Immature natural killer cell (primary cell): ENCODE results near the gene PCDH17. TPM values are rescaled to one million over a fixed set of nuclear protein-coding genes. Genes with fewer than 3 reads are reported as not detected.

Experiments used
- DNase-seq, 3 donors: peaks; one replicate each; pipeline ENCODE4 v3.0.0; 2022; ENCODE audit warnings: mixed read lengths in 1 of 3
- H3K27ac Mint-ChIP-seq, 6 donors: one replicate each; pipeline ENCODE4 v1.8.0; 2020; ENCODE audit warnings: mixed read lengths in 6 of 6, mild to moderate bottlenecking in 5 of 6, inconsistent platforms in 4 of 6, moderate library complexity in 3 of 6
- H3K27me3 Mint-ChIP-seq, 3 donors: one replicate each; pipeline ENCODE4 v1.8.0; 2020 to 2021; ENCODE audit warnings: low read depth in 3 of 3, mild to moderate bottlenecking in 3 of 3, mixed read lengths in 3 of 3, moderate library complexity in 3 of 3, inconsistent platforms in 1 of 3
- H3K36me3 Mint-ChIP-seq, 3 donors: one replicate each; pipeline ENCODE4 v1.8.0; 2020; ENCODE audit warnings: mixed read lengths in 3 of 3, inconsistent platforms in 2 of 3, mild to moderate bottlenecking in 2 of 3
- H3K4me1 Mint-ChIP-seq, 2 donors: one replicate each; pipeline ENCODE4 v1.8.0; 2020; ENCODE audit warnings: inconsistent platforms in 2 of 2, mild to moderate bottlenecking in 2 of 2, mixed read lengths in 2 of 2, moderate library complexity in 1 of 2
- H3K4me3 Mint-ChIP-seq, 5 donors: one replicate each; pipeline ENCODE4 v1.8.0; 2020; ENCODE audit warnings: mild to moderate bottlenecking in 5 of 5, mixed read lengths in 5 of 5, inconsistent platforms in 3 of 5, moderate library complexity in 3 of 5
- H3K9me3 Mint-ChIP-seq, 6 donors: one replicate each; pipeline ENCODE4 v1.8.0; 2020; ENCODE audit warnings: mild to moderate bottlenecking in 6 of 6, mixed read lengths in 6 of 6, inconsistent platforms in 4 of 6, moderate library complexity in 3 of 6
- polyA plus RNA-seq, 3 donors: library from polyadenylated mRNA; unstranded; fragments of 300-500 nt; fragmentation: Illumina TruSeq; gene quantifications; one replicate each; pipeline ENCODE4 v1.2.3, GENCODE V29; 2021

PCDH17 gene, protein sequence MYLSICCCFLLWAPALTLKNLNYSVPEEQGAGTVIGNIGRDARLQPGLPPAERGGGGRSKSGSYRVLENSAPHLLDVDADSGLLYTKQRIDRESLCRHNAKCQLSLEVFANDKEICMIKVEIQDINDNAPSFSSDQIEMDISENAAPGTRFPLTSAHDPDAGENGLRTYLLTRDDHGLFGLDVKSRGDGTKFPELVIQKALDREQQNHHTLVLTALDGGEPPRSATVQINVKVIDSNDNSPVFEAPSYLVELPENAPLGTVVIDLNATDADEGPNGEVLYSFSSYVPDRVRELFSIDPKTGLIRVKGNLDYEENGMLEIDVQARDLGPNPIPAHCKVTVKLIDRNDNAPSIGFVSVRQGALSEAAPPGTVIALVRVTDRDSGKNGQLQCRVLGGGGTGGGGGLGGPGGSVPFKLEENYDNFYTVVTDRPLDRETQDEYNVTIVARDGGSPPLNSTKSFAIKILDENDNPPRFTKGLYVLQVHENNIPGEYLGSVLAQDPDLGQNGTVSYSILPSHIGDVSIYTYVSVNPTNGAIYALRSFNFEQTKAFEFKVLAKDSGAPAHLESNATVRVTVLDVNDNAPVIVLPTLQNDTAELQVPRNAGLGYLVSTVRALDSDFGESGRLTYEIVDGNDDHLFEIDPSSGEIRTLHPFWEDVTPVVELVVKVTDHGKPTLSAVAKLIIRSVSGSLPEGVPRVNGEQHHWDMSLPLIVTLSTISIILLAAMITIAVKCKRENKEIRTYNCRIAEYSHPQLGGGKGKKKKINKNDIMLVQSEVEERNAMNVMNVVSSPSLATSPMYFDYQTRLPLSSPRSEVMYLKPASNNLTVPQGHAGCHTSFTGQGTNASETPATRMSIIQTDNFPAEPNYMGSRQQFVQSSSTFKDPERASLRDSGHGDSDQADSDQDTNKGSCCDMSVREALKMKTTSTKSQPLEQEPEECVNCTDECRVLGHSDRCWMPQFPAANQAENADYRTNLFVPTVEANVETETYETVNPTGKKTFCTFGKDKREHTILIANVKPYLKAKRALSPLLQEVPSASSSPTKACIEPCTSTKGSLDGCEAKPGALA (N-terminal part only)
- not detected for polyA plus RNA-seq

- Mint-ChIP-seq H3K4me1 (peaks cover 10 to 30% of the 10 kb centered on the region in 2 donors), H3K27me3 (peaks cover 10 to 28% (median 24%) of the 10 kb centered on the region in 3 donors)
Observed at GRCh38 chr13:57631596-57632275, at the start of gene PCDH17. PCDH17 (plus strand) TSS chr13:57631744; CDS start chr13:57632547, 803 bp downstream.

DNA sequence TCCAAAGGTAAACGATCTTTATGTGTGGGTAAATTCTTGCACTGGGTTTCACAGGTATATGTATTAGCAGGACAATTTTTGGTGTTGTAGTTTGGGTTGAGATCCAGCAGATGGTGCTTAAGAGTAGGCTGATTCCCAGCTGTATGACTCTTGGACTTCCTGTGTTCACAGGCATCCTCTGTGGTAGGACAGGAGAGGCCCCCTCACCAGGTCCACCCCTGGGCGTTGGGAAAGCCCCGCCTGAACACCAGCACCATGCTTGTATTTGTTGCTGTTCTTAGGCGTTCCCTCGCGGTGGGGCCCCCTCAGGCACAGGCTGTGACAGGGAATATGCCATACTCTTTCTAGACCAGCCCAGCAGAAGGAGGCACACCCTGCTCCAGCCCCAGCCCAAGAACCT lies 49.5 kb upstream of the PCDH17 start:
- no peak overlapping the region for H3K27ac Mint-ChIP-seq
- DNase-seq, result no peak
- H3K36me3 Mint-ChIP-seq, result no peaks in the 10 kb centered on the region
- H3K4me1 Mint-ChIP-seq, result no peaks in the 10 kb centered on the region
- peaks cover 0 to 3% (median 0%) of the 10 kb centered on the region in 3 donors for H3K27me3 Mint-ChIP-seq
- peaks cover 13 to 72% (median 34%) of the 10 kb centered on the region in 6 donors for H3K9me3 Mint-ChIP-seq
- H3K4me3 Mint-ChIP-seq, result no peak overlapping the region

More at GRCh38 chr13:57631596-57632275, at the start of gene PCDH17:
- peak within 1 kb of the TSS in 1 of 6 donors; percentile 12 for H3K27ac Mint-ChIP-seq
- H3K9me3 Mint-ChIP-seq, result peaks cover 15 to 42% (median 36%) of the 10 kb centered on the region in 6 donors
- peak within 1 kb of the TSS; percentile 62 to 82 (median 76) for H3K4me3 Mint-ChIP-seq
- H3K36me3 Mint-ChIP-seq, result peaks cover 0 to 6% (median 0%) of the 10 kb centered on the region in 3 donors
- no peak for DNase-seq

DNA sequence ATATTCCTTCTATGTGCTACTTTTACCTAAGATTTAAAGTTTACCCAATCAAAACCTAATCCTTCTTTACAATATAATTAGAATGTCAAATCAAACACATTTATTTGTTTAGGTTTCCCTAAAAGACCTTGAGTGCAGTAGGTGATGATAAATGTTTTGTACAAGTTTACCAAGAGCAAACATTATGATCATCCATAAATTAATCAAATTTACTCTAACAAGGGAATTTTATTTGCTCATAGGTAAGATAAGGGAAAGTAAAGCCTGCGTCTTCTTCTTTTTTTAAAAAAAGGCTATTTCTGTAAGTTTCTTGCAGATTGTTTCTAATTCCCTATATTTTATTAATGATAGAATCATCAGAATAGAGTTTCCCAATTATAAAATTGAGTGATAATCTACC lies 48.0 kb upstream of the PCDH17 start:
- no peaks in the 10 kb centered on the region for H3K4me1 Mint-ChIP-seq
- H3K27ac Mint-ChIP-seq, result no peak overlapping the region
- no peak for DNase-seq
- no peaks in the 10 kb centered on the region for H3K36me3 Mint-ChIP-seq
- H3K4me3 Mint-ChIP-seq, result no peak overlapping the region
- peaks cover 12 to 58% (median 30%) of the 10 kb centered on the region in 6 donors for H3K9me3 Mint-ChIP-seq
- H3K27me3 Mint-ChIP-seq, result peaks cover 0 to 3% (median 0%) of the 10 kb centered on the region in 3 donors

DNA sequence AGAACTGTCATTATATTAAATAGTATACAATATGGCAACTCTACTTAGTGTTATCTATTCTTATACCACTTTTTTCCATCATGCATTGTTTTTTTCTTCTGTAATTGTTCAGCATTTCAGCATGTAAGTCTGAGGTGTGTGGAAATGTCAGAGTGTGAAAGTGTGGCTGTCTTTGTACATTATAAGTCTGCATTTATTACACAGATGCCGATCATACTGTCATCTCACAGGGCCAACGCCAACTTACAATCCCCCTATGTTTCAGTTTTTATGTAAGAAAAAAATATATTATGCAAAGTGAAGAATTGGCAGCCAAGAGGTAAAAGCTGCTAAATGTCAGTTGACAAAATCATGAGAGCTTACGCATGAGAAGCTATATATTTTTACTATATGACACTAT lies 42.9 kb upstream of the PCDH17 start:
- no peak for DNase-seq
- H3K27me3 Mint-ChIP-seq, result peaks cover 0 to 3% (median 0%) of the 10 kb centered on the region in 3 donors
- peaks cover 0 to 33% (median 16%) of the 10 kb centered on the region in 6 donors for H3K9me3 Mint-ChIP-seq
- no peaks in the 10 kb centered on the region for H3K4me1 Mint-ChIP-seq
- H3K27ac Mint-ChIP-seq, result no peak overlapping the region
- H3K4me3 Mint-ChIP-seq, result no peak overlapping the region
- no peaks in the 10 kb centered on the region for H3K36me3 Mint-ChIP-seq

GRCh38 chr13:57595775-57596174 lies 35.8 kb upstream of the PCDH17 start:
- peaks cover 0 to 2% (median 0%) of the 10 kb centered on the region in 3 donors for H3K27me3 Mint-ChIP-seq

DNA sequence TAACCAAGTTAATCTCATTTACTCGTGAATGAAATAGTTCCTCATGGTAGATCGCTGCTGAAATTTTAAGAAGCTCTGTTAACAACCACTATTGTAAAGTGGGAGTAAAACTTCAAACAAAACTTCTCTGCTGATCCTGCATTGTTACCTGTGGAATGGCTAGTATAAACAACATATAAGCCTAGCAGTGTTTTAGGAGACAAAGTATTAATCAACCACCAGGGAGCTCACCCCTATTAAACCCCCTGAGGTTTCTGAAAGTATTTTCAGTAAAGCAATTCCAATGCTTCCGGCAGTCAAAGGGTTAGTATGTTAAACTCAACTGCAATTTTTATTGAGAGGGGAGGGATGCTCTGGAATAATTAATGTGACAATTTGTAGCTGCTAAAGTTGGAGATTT lies 30.0 kb upstream of the PCDH17 start:
- Mint-ChIP-seq H3K36me3 (peaks cover 0 to 4% (median 0%) of the 10 kb centered on the region in 3 donors), H3K27me3 (peaks cover 0 to 2% (median 0%) of the 10 kb centered on the region in 3 donors), H3K4me1 (no peaks in the 10 kb centered on the region), H3K9me3 (peaks cover 7 to 32% (median 18%) of the 10 kb centered on the region in 6 donors), H3K27ac (no peak overlapping the region), H3K4me3 (no peak overlapping the region)
- DNase-seq, result no peak

More at GRCh38 chr13:57595775-57596174, 35.8 kb upstream of the PCDH17 start:
- Mint-ChIP-seq H3K4me3 (no peak overlapping the region), H3K27ac (no peak overlapping the region), H3K36me3 (peaks cover 0 to 4% (median 0%) of the 10 kb centered on the region in 3 donors), H3K9me3 (peaks cover 7 to 47% (median 18%) of the 10 kb centered on the region in 6 donors), H3K4me1 (no peaks in the 10 kb centered on the region)
- DNase-seq, result no peak

- Mint-ChIP-seq H3K9me3 (peaks cover 0 to 14% (median 4%) of the 10 kb centered on the region in 6 donors), H3K36me3 (no peaks in the 10 kb centered on the region), H3K4me3 (no peak overlapping the region), H3K27ac (no peak overlapping the region), H3K27me3 (no peaks in the 10 kb centered on the region), H3K4me1 (no peaks in the 10 kb centered on the region)
- DNase-seq, result no peak
Observed at GRCh38 chr13:57604442-57604841, 27.1 kb upstream of the PCDH17 start.

GRCh38 chr13:57611969-57612368 lies 19.6 kb upstream of the PCDH17 start:
- no peak for DNase-seq
- peaks cover 0 to 22% (median 8%) of the 10 kb centered on the region in 6 donors for H3K9me3 Mint-ChIP-seq
- no peak overlapping the region for H3K4me3 Mint-ChIP-seq
- no peaks in the 10 kb centered on the region for H3K27me3 Mint-ChIP-seq
- no peak overlapping the region for H3K27ac Mint-ChIP-seq
- H3K36me3 Mint-ChIP-seq, result no peaks in the 10 kb centered on the region
- H3K4me1 Mint-ChIP-seq, result no peaks in the 10 kb centered on the region

DNA sequence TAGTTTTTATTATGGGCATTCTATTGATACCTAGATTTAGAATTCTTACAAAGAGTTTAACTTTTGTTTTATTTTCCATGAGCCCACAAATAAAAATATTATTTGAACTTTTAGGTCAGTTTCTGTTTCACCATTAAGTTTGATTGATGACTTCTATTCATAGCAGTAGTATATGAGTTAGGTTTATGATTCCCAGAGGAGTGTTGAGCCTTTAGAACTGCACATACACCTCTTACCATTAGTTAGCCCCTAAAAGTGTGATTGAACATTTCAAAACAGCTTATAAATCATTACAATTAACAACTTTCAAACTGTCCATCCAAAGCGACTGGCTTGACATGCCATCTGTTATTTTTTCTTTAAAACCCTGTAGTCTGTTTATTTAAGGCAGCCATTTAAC lies 19.0 kb upstream of the PCDH17 start:
- Mint-ChIP-seq H3K27me3 (no peaks in the 10 kb centered on the region), H3K9me3 (peaks cover 0 to 22% (median 8%) of the 10 kb centered on the region in 6 donors), H3K36me3 (no peaks in the 10 kb centered on the region), H3K4me3 (no peak overlapping the region), H3K27ac (no peak overlapping the region), H3K4me1 (no peaks in the 10 kb centered on the region)
- DNase-seq, result no peak

- H3K27me3 Mint-ChIP-seq, result peaks cover 1 to 10% (median 10%) of the 10 kb centered on the region in 3 donors
- no peak for DNase-seq
- no peak overlapping the region for H3K27ac Mint-ChIP-seq
- peaks cover 11 to 29% (median 16%) of the 10 kb centered on the region in 6 donors for H3K9me3 Mint-ChIP-seq
- H3K4me3 Mint-ChIP-seq, result no peak overlapping the region
- peaks cover 0 to 6% (median 0%) of the 10 kb centered on the region in 3 donors for H3K36me3 Mint-ChIP-seq
- H3K4me1 Mint-ChIP-seq, result peaks cover 0 to 6% of the 10 kb centered on the region in 2 donors
Observed at GRCh38 chr13:57624565-57625435, 6.7 kb upstream of the PCDH17 start.

DNA sequence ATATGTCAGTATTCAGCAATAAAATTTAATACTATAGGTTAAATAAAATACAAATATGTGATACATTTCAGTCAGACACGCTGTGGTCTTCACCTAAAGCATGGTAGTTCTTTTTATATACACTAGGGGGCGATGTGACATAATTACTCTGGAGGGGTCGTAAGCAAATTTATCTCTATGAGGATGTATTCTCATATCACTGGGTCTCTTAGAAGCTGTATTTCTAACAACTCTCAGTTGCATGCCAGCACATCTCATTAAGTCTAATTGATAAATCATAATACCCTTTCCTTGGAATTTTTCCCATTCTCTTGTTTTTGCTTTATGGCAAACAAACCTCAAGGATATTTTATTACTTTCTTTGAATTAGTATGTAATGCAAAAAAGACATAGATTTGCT lies 3.9 kb upstream of the PCDH17 start:
- peaks cover 4 to 24% (median 21%) of the 10 kb centered on the region in 3 donors for H3K27me3 Mint-ChIP-seq
- DNase-seq, result no peak

GRCh38 chr13:57629391-57629804 lies 2.1 kb upstream of the PCDH17 start:
- H3K4me1 Mint-ChIP-seq, result peaks cover 10 to 30% of the 10 kb centered on the region in 2 donors
- no peak overlapping the region for H3K27ac Mint-ChIP-seq
- H3K4me3 Mint-ChIP-seq, result peak overlapping the region; percentile 62 to 68 (median 66)
- peaks cover 10 to 28% (median 24%) of the 10 kb centered on the region in 3 donors for H3K27me3 Mint-ChIP-seq
- DNase-seq, result no peak
- H3K9me3 Mint-ChIP-seq, result peaks cover 12 to 38% (median 34%) of the 10 kb centered on the region in 6 donors
- peaks cover 0 to 6% (median 0%) of the 10 kb centered on the region in 3 donors for H3K36me3 Mint-ChIP-seq

More for the DNA sequence above, 3.9 kb upstream of the PCDH17 start:
- H3K4me3 Mint-ChIP-seq, result no peak overlapping the region
- peaks cover 0 to 6% (median 0%) of the 10 kb centered on the region in 3 donors for H3K36me3 Mint-ChIP-seq
- peaks cover 10 to 30% of the 10 kb centered on the region in 2 donors for H3K4me1 Mint-ChIP-seq
- H3K27ac Mint-ChIP-seq, result no peak overlapping the region
- peaks cover 11 to 36% (median 29%) of the 10 kb centered on the region in 6 donors for H3K9me3 Mint-ChIP-seq
